Choroid plexus epithelial cell (primary cell): ENCODE results near the gene CASP7.

ENCODE experiments used
- DNase-seq: peaks from one replicate; pipeline ENCODE4 v3.0.0-alpha.2; 2010; ENCODE audit warnings: low read depth
- H3K4me3 ChIP-seq: 2 replicates; pipeline ENCODE4 v1.5.1; 2011; ENCODE audit warnings: low read depth, mild to moderate bottlenecking, control low read depth, low read length, moderate library complexity
- CTCF ChIP-seq: conservative IDR thresholded peaks from 2 replicates; pipeline ENCODE4 v1.5.1; 2011; ENCODE audit warnings: low read depth, mild to moderate bottlenecking, control low read depth, inconsistent platforms, low read length, moderate library complexity

CASP7 gene

GRCh38 chr10:113711142-113711541 is 31.4 kb downstream of the CASP7 start:
- no peak for TF ChIP-seq CTCF
- H3K4me3 ChIP-seq, result no peak overlapping the region
- no peak for DNase-seq

GRCh38 chr10:113712024-113712423 is 32.3 kb downstream of the CASP7 start:
- DNase-seq, result no peak
- TF ChIP-seq CTCF, result no peak
- no peak overlapping the region for H3K4me3 ChIP-seq

- no peak for TF ChIP-seq CTCF
- H3K4me3 ChIP-seq, result no peak overlapping the region
- DNase-seq, result no peak
These were observed 33.3 kb downstream of the CASP7 start for GRCh38 chr10:113712755-113713639.

GRCh38 chr10:113713640-113713982 is 33.9 kb downstream of the CASP7 start:
- TF ChIP-seq CTCF, result no peak
- no peak for DNase-seq
- no peak overlapping the region for H3K4me3 ChIP-seq

- no peak for TF ChIP-seq CTCF
- H3K4me3 ChIP-seq, result no peak overlapping the region
- no peak for DNase-seq
These were observed 36.6 kb downstream of the CASP7 start for GRCh38 chr10:113716109-113716910.

- no peak overlapping the region for H3K4me3 ChIP-seq
These were observed 39.5 kb downstream of the CASP7 start for GRCh38 chr10:113718969-113719822.

More at GRCh38 chr10:113718969-113719822, 39.5 kb downstream of the CASP7 start:
- no peak for DNase-seq
- no peak for TF ChIP-seq CTCF
